Measurements from ENCODE around the gene BARHL1.
"Not testable (repeated sequence)": the region's sequence is repeated elsewhere in the genome, so short reads cannot be mapped to it uniquely, and the experiment has no call there.

Gene BARHL1

DNA sequence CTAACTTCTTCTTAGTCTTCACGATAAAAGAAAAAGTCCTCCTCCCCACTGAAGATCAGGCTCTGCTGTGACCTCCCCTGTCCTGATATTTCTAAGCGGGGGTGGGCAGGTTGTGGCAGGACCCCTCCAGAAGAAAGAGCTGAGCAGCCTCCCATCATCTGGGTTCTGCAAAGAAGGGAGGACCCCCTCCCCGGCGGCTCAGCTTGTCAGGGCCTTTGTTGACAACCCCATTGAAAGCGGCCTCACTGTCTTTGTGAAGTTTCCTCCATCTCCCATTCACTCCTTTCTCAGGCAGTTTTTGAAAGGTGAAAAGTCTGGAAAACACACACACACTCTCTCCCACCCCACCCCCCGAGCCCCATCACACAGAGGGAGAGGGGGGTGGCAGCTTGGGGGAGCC is 26.2 kb upstream of the BARHL1 start:
- DNase-seq (ENCODE audit: low read depth, low spot score), result no peak

- DNase-seq (ENCODE audit: low read depth, low spot score), result no peak
Measured at GRCh38 chr9:132556714-132557113, 25.7 kb upstream of the BARHL1 start.

GRCh38 chr9:132557159-132557558 is 25.2 kb upstream of the BARHL1 start:
- no peak for DNase-seq (ENCODE audit: low read depth, low spot score)

- DNase-seq (ENCODE audit: low read depth, low spot score), result no peak
Measured at GRCh38 chr9:132559711-132560110, 22.7 kb upstream of the BARHL1 start.

DNA sequence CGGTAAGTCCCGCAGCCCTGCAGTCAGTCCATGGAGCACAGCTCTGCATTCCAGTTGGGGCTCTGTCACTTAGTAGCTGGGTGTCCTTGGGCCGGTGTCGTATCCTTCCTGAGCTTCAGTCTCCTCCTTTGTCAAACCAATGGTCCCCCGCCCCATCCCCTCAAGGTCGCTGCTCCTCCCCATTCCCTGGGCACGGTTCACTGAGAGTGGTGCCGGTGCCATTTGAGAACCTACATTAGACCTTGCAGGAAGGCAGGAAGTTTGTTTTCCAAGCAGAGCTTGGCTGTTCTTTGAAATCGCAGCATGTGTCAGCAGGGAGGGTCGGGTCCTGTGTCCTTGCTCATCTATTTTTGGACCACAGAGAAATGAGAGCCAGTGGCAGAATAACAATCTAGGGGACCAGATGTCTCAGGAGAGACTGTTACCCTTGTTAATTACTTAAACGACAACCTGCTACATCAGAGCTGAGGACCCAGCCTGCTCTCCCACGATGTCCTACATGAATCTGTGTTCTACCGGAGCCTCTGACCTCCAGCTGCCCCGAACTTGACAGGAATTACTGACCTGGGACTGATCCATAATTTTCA is 21.7 kb upstream of the BARHL1 start:
- no peak for DNase-seq (ENCODE audit: low read depth, low spot score)

DNA sequence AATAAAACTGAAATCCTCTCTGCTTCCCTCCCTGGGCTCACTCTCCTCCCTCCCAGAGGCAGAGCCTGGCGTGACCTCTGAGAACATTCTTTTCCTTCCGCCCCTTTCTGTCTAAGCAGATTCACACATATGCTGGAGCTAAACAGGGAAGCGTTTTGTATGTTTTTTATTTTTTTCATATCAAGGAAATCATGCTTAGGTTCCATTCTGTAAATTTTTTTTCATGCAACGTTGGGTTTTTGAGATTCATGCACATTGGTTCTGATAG is 20.2 kb upstream of the BARHL1 start:
- DNase-seq (ENCODE audit: low read depth, low spot score), result no peak

- DNase-seq (ENCODE audit: low read depth, low spot score), result no peak
Measured at GRCh38 chr9:132564526-132564925, 17.9 kb upstream of the BARHL1 start.

GRCh38 chr9:132568787-132569186 is 13.6 kb upstream of the BARHL1 start:
- not testable (repeated sequence) for DNase-seq (ENCODE audit: low read depth, low spot score)

DNA sequence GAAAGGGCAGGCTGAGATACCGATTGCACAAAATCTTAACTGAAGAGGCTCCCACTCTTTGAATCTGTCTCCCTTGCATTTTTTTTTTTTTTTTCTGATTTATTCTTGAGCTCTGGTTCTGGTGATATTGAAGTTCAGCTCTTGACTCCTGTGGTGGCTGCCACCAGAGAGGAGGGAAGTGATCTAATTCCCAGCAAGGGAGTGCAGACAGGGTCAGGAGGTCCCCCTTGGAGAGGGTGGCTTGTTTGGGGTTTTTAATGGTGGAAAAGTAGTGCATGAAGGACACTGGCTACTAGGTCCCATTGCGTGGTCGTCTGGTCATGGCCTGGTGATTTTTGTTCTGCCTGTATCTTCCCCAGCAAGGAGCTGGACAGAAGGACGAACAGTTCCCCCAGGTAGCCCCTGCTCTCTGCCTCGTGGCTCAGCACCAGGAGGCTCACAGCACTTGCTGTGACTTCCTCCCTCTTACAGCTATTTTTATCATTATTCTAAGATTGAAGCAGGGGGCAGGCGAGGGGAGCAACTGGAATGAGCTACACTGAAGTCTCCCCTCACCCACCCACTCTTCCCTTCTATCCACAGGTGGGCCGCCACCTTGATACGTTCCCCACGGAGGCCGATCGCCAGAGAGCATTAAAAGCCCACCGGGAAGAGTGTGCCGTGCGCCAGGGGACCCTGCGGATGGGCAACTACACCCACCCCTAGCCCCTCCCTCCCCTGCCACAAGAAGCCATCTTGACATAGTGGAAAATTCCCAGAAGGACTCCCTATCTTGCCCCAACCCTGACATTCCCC is 10.4 kb upstream of the BARHL1 start:
- DNase-seq (ENCODE audit: low read depth, low spot score), result no peak

DNA sequence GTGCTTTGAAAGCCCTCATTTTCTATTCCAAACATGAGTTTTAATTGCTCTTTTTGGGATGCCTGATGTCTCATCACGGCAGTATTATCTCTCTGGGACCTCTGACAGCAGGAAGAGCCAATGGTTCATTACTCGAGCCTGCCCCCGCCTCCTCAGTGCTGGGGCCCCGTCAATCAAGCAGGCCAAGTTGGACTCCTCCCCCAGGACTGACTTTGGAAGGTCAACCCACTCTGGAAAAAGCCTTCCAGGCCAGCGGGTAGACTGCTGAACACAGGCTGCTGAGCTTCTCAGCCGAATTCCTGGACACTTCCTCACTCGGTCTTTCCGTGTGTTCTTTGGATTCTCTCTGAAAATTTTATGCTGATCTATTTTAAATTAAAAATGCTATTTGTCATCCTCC is 9.5 kb upstream of the BARHL1 start:
- DNase-seq (ENCODE audit: low read depth, low spot score), result no peak

- DNase-seq (ENCODE audit: low read depth, low spot score), result no peak
Measured at GRCh38 chr9:132575005-132575609, 7.3 kb upstream of the BARHL1 start.

DNA sequence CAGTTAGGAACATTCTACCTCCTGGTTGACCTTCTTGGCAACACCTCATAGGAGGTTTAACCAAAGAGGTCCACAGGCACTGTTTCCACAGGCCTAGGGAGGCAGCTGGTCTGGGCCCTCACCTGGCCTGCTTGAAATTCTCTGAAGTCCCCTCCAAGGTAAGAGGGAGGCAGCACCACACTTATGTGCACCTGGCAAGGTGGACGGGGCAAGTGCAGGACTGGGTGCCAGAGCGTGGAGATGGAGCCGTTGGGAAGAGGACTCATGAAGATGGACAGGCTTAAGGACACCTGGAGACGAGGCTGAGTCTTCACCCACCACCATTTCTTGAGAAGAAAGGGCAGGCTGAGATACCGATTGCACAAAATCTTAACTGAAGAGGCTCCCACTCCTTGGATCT is 6.6 kb upstream of the BARHL1 start:
- no peak for DNase-seq (ENCODE audit: low read depth, low spot score)

- DNase-seq (ENCODE audit: low read depth, low spot score), result no peak
Measured at GRCh38 chr9:132577119-132577518, 5.3 kb upstream of the BARHL1 start.

- DNase-seq (ENCODE audit: low read depth, low spot score), result no peak
Measured at GRCh38 chr9:132578367-132578932, 4.0 kb upstream of the BARHL1 start.

GRCh38 chr9:132579427-132579798 is 3.0 kb upstream of the BARHL1 start:
- no peak for DNase-seq (ENCODE audit: low read depth, low spot score)

- no peak for DNase-seq (ENCODE audit: low read depth, low spot score)
Measured at GRCh38 chr9:132582786-132583583, 579 bp downstream of the BARHL1 start.

- no peak for DNase-seq (ENCODE audit: low read depth, low spot score)
Measured at GRCh38 chr9:132583584-132584304, 1.3 kb downstream of the BARHL1 start.

- DNase-seq (ENCODE audit: low read depth, low spot score), result no peak
Measured at GRCh38 chr9:132584601-132585560, 2.5 kb downstream of the BARHL1 start.

GRCh38 chr9:132585954-132586829 is 3.8 kb downstream of the BARHL1 start:
- no peak for DNase-seq (ENCODE audit: low read depth, low spot score)

Data from brain pericyte (primary cell).